HG02678 (cell line): ENCODE measurements around the gene UBL3.

Experiments used
- ATAC-seq: cut with Tn5 transposase; IDR thresholded peaks from one replicate; pipeline ENCODE4 v1.9.1; 2021; ENCODE audit warnings: mild to moderate bottlenecking, moderate library complexity; ENCODE audit not compliant: unreplicated experiment

The UBL3 gene

DNA sequence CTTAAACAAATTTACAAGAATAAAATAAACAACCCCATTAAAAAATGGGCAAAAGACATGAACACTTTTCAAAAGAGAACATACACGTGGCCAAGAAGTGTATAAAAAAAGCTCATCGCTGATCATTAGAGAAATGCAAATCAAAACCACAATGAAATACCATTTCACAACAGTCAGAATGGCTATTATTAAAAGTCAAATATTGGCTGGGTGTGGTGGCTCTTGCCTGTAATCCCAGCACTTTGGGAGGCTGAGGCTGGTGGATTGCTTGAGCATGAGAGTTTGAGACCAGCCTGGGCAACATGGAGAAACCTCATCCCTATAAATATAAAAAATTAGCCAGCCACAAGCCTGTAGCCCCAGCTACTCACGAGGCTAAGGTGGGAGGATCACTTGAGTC, 89.9 kb downstream of the UBL3 start:
- ATAC-seq: no peak

DNA sequence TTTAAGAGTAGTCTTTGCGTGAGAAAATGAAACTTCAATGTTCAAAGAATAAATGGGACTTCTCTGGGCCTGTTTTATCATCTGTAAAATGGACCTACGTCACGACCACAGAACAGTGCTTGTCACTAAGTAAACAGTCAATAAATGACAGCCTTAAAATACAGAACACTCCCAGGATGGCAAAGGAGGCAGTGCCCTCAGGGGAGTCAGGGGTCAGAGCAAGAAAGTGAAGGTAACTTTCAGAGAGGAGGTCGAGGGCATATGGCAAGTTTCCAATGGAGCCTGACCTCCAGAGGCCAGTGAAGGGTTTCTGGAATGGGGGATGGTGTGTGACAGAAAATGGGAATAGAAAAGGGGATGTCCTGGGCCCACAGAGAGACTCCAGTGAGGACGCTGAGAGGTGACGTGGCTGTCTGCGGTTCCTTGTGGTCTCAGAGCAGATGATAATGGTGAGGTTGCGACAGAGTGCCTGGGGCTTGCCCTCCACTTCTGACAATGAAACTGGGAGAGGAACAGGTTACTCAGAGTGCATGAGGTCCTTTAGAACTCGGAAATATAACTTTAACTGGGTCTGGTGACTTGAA, 91.8 kb downstream of the UBL3 start:
- ATAC-seq: peak; percentile 93

DNA sequence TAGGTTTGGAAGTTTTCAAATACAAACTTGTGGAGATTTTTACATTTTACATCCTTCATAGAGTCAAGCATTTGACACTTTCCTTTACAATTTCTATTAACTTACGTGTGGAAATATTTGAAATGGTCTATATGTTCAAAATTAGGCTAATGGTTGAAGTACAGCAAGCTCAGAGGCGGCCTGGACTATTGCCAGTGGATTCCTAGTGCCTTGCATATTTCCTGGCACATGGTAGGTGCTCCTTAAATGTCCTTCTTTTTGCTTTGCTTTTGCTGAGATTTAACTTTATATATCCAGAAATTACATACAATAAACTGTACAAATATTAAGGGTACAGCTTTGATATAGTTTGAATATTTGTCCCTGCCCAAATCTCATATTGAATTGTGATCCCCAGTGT, 93.9 kb downstream of the UBL3 start:
- no peak for ATAC-seq

DNA sequence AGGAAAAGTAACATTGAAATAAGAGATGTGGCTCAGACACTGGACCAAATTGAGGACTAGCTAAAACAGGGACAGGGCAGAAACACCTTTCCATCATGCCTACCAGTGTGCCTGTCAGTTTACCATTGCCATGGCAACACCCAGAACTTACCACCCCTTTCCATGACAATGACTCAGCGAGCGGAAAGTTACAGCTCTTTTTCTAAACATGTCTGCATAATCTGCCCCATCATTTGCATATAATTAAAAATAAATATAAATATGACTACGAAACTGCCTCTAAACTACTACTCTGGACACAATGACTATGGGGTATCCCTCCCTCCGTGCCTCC, 96.0 kb downstream of the UBL3 start:
- no peak for ATAC-seq

DNA sequence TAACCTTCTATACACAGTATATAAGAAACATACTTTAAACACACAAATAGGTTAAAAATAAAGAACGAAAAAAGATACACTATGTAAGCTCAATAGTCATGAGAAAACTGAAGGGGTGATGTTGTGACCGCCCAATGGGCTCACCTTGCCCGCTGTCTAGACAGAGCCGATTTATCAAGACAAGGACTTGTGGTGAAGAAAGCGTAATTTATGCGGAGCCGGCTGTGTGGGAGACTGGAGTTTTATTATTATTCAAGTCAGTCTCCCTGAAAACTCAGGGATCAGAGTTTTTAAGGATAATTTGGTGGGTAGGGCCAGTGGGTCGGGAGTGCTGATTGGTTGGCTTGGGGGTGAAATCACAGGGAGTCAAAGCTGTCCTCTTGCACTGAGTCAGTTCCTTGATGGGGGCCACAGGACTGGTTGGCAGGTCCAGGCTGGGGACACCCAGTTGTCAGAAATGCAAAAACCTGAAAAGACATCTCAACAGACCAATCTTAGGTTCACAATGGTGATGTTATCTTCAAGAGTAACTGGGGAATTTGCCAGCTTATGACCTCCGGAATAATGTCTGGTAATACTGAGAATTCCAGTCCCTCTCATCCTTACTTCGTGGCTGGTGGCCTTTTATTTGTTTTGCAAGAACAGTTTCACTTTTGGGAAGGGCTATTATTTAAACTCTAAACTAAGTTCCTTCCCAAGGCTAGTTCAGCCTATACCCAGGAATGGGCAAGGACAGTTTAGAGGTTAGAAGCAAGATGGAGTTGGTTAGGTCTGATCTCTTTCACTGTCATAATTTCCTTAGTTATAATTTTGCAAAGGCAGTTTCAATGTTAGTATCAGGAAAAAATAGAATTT, 96.6 kb downstream of the UBL3 start:
- ATAC-seq: no peak

DNA sequence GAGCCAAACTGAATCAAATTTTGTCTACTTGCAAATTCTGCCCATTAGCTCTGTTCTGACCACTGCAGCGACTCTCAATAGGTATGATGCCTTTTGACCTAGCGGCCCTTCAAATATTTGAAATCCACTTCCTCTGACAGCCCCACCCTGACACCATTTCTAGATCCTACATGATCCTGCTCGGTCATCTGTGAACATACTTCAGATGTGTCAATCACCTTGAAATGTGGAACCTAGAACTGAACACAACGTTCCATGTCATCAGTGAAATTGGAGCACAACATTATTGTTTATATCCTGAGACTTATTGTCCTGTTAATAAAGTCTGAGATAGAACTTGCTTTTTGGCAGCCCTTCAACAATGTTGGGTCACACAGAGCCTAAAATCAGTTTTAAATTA, 98.2 kb downstream of the UBL3 start:
- no peak for ATAC-seq

DNA sequence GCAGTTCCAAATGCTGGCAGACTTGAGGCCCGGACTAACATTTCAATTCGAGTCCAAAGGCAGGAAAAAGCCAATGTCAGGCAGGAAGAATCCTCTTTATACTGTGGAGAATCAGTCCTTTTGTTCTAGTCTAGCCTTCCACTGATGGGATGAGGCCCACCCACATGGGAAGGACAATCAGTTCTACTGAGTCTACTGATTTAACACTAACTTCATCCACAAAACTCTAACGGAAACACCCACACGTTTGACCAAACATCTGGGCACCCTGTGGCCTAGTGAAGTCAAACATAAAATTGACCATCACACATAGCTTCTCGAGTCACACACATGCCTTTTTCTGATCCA, 100.3 kb downstream of the UBL3 start:
- no peak for ATAC-seq

DNA sequence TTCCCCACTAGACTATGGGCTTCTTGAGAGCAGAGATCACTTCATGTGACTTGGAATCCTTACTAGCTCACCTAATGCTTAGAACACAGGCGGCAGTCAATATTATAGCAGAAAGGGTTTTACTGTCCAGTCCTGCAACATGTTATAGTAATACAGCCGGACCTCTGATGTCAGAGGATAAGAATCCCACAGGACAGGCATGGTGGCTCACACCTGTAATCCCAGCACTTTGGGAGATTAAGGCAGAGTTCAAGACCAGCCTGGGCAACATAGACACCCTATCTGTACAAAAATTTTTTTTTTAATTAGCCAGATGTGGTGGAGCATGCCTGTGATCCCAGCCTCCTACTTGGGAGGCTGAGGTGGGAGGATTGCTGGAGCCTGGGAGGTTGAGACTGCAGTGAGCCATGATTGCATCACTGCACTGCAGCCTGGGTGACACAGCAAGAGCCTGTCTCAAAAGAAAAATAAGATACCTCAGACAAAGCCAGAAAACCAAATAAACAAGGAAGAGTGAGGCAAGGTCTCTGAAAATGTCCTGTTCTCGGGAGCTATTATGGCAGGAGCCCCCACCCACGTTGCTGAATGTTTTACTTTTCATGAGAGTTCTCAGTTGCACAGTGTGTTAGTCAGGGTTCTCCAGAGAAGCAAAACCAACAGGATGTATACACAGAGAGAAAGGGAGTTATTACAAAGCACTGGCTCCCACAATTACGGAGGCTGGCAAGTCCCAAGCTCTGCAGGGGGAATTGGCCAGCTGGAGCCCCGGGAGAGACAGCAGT, 100.8 kb downstream of the UBL3 start:
- no peak for ATAC-seq

DNA sequence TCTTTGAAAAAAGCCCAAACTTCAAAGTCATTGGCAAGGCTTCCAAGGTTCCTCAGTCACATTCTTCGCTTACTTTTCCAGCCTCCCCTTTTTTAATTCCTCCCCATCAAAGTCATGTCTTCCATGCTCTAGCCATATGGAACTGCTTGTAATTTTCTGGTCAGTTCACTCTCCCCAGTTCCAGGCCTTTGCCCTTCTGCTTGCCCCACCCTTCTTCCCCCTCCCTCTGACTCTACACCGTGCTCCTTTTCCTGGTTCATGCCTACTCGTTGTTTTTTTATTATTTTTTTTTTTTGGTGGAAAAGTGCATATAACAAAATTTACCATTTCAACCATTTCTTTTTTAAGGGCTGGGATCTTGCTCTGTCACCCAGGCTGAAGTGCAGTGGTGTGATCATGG, 102.3 kb downstream of the UBL3 start:
- ATAC-seq: no peak

DNA sequence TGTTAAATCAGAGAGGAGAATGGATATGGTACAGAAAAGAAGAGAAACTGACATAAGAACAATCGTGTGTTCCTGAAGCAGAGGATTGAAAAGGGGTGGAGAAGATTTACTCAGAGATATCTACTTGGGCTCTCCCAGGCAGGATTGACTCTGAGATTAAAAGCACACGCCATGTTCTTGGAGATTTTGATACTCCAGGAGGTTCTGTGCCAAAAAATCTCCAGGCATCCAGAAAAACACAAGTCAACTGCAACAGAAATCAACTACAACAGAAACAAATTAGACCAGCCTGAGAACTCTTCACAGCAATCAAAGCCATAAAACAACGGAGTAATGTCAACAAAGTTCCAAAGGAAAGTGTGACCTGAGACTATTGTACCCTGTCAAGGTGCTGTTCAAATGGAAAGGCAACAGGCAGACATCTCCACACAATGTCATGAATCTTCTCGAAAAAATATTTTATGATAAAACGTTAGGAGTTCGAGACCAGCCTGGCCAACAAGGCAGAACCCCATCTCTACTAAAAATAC, 104.2 kb downstream of the UBL3 start:
- ATAC-seq: no peak

DNA sequence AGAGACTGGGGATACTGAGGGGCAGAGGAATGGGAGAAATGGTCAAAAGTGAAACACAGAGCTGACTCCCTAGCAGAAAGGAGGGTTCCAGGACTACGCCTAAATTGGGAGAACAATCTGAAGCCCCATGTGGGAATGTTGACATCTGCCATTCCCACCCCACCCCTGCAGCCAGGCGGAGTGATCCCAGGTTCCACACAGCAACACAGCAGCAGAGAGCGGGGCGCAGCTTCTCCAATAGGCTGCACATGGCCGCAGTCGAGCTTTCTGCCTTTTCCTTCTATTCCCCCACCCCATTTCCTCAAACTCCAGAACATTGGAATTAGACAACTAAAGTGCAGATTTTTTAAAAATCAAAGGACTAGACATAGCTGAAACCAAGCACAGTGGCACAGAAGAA, 104.7 kb downstream of the UBL3 start:
- no peak for ATAC-seq

DNA sequence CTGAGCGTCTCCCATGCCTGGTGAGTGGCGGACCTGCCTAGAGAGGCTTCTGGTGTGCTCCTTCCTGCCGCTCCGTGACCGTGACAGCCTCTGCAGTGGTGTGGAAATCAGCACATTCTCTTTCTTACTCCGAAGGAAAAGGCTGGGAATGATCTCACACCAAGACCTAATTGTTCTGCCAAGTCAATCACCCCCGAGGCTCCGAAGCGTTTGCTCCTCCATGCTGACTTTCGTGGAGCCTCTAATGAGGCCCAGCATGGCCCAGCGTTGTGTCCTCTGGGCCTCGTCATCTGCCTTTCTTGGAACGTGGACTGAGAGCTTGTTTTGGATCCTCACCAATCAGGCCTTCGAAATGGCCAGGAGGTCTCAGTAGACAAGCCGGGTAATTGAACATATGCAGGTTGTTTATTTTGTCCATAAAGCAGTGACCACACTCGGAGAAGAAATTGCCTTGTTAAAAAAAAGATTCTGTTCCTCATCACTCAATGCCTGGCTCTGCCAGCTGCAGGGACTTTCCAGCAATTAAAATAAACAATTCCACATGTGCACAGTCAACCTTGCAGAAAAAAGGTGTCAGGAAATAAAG, 107.1 kb downstream of the UBL3 start:
- ATAC-seq: no peak

DNA sequence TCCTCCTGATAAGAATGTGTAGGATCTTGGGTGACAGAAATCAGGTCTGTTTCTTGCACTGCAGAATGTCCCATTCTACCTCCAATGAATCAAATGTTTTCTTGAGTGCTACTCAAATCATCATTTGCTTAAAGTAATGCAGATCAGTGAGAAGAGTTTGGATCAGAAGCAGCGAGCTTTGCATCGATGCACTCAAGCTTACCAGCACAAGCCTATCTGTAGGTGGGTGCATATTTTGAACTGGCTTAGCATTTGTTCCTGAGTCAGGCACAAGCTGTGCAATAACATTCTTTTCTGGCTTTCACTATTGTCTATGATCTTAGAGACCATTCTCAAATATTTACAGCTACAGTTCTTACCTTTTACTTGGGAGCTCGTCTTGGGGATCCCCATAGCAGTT, 109.5 kb downstream of the UBL3 start:
- no peak for ATAC-seq

DNA sequence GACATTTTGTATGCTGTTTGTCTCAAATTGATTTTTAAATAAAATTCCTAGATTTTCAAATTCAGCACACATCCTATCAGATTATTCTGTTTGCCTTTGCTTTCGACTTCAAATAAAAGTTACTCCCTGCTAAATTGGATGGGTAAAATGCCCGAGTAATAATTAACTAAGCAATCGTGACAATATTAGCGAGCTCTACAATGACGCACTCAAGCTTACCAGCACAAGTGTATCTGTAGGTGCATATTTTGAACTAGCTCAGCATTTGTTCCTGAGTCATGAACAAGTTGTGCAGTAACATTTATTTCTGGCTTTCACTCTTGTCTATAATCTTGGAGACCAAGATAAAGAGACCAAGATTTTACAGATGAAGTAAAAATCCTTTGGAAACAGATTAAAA, 113.4 kb downstream of the UBL3 start:
- no peak for ATAC-seq

DNA sequence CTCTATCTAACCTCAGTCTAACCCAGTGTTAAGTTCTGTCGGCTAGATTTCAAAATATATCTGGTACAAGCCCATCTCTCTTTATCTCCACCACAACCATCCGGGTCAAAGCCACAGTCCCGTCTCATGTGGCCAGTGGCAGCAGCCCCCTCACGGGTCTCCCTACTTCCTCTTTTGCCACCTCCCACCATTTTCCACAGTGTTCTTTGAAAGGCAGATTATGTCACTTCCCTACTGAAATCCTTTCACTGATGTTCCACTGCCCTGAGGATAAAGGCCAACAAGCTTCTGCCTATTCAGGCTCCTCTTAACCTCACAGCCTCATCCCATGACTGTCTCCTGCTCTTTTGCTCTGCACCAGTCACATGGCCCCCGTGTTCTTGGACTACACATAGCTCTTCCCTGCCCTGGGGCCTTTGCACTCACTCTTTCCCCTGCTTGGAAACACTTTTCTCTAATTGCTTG, 117.2 kb downstream of the UBL3 start:
- no peak for ATAC-seq

DNA sequence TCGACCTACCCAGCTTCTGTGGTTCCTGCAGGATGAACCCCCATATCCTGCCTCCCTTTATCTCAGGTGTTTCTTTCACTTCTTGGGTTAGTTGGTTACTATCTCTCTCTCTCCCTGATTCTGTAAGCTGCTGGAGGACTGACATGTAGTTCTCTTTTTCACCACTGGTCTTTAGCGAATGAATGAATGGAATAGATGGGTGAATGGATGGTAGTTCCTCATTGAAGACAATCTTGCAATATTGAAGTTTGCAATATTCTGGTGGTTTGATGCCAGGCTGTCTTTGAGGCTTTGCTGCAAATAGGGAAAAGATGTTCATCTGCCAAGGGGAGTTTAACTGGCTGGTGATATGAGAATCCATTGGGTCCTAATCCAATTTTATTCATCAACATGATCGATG, 120.2 kb downstream of the UBL3 start:
- no peak for ATAC-seq

DNA sequence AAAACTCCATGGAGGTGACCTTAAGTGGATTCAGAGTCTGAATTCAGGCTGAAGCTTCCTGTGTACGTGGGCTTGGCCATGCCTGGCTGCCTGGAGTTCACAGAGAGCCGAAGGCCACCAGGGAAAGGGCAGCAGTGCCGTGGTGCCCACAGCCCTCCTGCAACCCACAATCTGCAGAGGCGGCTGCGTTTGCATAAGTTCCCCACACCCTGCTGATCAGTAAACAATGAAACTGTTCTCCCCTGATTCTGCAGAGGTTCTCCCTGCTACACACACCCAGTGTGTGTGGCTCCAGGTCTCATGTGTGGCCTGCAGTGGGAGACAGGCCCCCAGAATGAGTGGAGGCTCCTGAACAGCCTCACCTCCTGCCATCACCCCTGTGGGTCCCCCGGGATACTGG, 128.0 kb downstream of the UBL3 start:
- ATAC-seq: no peak

DNA sequence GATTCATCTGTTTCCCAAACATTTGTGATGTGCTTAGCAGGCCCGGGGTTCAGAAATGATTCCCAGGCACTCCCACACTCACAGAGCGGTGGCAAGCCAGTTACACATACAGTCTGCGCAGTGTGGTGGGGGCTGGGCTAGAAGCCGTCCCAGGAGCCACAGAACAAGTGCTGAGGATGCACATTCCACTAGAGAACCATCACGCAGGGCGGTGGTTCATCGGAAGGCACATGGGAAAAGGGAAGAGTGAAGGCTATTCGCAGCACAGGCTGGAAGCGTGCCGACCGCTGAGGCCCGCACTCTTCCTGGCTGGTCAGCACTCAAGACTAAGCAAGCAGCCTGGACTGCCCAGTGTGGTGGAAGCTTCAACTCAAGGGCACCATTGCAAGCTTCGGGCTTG, 128.7 kb downstream of the UBL3 start:
- ATAC-seq: no peak

DNA sequence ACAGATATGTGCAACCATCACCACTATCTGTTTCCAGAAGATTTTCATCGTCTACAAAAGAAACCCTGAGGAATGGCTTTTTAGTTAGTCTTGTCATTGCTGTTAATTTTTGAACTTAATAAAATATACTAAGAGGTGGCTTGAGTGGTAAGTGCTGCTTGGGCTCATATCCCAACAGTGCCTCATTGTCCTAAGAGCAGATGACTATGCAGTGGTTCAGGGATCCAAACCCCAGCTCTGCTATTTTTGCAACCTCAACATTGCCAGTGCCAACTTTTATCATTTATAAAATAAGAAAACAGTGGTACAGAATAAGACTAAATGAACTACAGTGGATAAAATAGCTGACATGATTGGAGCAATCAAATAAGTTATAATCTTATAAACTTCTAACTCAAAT, 131.7 kb downstream of the UBL3 start:
- no peak for ATAC-seq

DNA sequence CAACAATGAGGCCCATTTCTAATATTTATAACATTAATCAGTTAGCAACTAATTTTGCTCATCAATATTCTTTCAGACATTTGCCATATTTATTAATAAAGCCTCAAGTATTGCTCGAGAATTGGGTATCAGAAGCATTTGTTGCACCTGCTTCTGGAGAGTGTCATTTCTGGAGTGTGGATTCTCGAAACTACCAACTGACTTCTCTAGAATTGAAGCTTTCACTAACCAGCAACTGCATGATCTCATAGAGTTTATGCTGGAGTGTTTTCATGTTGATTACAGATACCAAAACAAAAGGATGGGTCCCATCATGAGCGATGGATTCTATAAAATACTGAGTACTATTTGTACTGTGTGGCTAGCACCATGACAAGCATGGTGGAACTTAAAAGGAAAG, 133.9 kb downstream of the UBL3 start:
- no peak for ATAC-seq
